ENCODE data around the gene HSPB8.

DNA sequence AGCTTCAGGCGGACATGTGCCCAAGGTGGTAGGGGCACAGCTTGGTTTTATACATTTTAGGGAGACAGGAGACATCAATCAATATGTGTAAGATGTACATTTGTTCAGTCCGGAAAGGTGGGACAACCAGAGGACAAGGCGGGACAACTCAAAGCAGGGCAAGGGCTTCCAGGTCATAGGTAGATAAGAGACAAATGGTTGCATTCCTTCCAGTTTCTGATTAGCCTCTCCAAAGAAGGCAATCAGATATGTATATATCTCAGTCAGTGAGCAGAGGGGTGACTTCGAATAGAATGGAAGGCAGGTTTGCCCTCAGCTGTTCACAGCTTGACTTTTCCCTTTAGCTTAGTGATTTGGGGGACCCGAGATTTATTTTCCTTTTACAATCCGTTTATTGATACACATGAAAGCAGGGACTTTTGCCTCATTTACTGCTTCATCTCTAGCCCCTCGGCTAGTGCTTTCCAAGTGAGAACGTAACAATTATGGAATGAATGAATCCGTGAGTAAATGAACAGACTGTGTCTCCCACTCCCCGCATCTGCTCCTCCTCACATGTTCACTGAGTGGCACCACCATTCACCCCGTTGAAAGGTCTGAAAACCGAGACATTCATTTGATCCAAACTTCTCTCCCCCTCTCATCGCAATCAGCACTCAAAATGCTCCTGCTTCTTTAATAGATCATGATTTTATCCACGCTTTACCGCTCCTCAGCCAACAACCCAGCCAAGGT lies 6.9 kb upstream of the HSPB8 start:
- TF ChIP-seq, protein P1, sequence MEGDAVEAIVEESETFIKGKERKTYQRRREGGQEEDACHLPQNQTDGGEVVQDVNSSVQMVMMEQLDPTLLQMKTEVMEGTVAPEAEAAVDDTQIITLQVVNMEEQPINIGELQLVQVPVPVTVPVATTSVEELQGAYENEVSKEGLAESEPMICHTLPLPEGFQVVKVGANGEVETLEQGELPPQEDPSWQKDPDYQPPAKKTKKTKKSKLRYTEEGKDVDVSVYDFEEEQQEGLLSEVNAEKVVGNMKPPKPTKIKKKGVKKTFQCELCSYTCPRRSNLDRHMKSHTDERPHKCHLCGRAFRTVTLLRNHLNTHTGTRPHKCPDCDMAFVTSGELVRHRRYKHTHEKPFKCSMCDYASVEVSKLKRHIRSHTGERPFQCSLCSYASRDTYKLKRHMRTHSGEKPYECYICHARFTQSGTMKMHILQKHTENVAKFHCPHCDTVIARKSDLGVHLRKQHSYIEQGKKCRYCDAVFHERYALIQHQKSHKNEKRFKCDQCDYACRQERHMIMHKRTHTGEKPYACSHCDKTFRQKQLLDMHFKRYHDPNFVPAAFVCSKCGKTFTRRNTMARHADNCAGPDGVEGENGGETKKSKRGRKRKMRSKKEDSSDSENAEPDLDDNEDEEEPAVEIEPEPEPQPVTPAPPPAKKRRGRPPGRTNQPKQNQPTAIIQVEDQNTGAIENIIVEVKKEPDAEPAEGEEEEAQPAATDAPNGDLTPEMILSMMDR (IDR thresholded peaks at IDR 0.05) = no peak
- TF ChIP-seq POLR2A (IDR thresholded peaks at IDR 0.05) = no peak

All from right lobe of liver (tissue), 4 donors.